ENCODE measurements around the gene TMEM114. TPM values are rescaled to one million over a fixed set of nuclear protein-coding genes. Genes with fewer than 3 reads are reported as not detected.

The TMEM114 gene
- polyA plus RNA-seq, 1 donor = not detected

- no peak for DNase-seq
Observed at GRCh38 chr16:8549843-8550412, 40.4 kb downstream of the TMEM114 start.

GRCh38 chr16:8548166-8548565 is 42.1 kb downstream of the TMEM114 start:
- no peak for DNase-seq

GRCh38 chr16:8547762-8548161 is 42.5 kb downstream of the TMEM114 start:
- DNase-seq = no peak

GRCh38 chr16:8544406-8544805 is 45.9 kb downstream of the TMEM114 start:
- DNase-seq = no peak

GRCh38 chr16:8543258-8543657 is 47.1 kb downstream of the TMEM114 start:
- DNase-seq = no peak

DNA sequence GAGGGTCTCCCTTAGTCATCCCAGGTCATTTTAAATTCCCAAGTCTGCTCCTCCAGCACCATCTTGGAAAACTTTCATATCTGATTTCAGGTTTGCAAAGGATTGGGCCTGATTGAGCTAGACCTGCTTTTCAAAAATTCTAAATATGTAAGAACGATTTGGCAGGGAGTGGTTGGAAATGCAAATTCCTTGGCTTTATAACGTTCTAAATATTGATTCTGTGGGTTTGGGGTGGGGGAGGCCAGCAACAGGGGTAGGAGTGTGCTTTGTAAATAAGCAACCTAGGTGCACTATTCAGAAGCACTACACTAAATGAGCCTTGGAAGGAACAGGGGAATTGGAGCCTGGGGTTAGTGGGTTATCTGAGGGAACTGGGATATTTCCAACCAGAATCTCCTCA is 47.9 kb downstream of the TMEM114 start:
- DNase-seq = no peak

GRCh38 chr16:8541868-8542267 is 48.4 kb downstream of the TMEM114 start:
- no peak for DNase-seq

DNA sequence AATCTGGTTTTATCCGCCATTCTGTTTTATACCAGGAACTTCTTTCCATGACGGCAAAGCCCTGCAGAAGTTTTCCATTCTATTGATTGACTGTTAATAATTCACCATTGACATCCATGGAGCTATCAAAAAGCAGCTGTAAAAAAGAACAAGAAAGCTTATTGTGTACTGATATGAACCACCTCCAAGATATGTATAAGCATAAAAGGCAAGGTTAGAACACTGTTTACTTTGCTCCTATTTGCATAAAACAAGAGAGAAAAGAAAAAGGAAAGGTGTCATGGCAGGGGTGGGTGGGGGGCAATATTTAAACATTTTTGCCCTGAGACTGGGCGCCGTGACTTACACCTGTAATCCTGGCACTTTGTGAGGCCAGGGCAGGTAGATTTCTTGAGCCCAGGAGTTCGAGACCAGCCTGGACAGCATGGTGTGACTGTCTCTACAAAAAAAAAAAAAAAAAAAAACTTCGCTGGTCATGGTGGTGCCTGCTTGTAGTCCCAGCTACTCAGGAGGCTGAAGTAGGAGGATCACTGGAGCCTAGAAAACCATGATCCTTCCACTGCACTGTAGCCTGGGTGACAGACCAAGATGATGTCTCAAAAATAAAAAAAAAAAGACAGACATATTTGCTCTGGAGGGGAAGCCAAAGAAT is 52.5 kb downstream of the TMEM114 start:
- no peak for DNase-seq

DNA sequence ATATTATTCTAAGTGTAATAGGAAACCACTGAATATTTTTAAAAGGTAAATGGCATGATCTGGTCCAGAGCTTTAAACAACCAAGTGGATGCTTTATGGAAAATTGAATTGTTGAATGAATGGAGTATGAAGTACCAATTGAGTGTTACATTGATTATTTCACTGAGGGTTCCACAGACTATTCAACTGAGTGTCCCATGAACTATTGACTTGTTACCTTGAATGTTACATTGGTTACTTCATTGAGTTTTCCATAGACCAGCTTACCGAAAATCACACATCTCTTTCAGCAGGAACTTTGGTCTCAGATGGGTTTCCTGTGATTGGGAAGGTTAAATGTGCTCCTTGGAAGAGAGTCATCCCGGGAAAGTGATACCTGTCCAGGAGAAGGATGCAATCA is 56.8 kb downstream of the TMEM114 start:
- DNase-seq = no peak

- DNase-seq = no peak
Observed at GRCh38 chr16:8530752-8531384, 59.4 kb downstream of the TMEM114 start.

- DNase-seq = no peak
Observed at GRCh38 chr16:8528471-8528870, 61.8 kb downstream of the TMEM114 start.

- DNase-seq = no peak
Observed at GRCh38 chr16:8523932-8524331, 66.4 kb downstream of the TMEM114 start.

GRCh38 chr16:8522757-8523156 is 67.6 kb downstream of the TMEM114 start:
- DNase-seq = no peak

DNA sequence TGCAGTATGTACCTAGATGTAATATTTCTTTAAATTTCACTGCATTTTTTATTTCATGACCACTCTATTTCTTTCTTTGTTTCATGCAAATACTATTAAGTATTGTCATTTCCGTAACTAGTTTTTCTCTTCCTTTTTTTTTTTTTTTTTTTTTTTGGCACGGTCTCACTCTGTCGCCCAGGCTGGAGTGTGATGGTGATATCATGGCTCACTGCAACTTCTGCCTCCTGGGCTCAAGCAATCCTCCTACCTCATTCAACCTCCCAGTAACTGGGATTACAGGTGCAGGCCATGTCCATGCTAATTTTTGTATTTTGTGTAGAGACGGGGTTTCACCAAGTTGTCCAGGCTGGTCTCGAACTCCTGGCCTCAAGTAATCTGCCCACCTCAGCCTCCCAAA is 70.7 kb downstream of the TMEM114 start:
- DNase-seq = no peak

Other genes starting within 250 kb of the TMEM114 start
- gene METTL22, start 31.2 kb upstream of the TMEM114 start, polyA plus RNA-seq (ENCODE audit: insufficient read length) = 24.4 TPM
- 73.5 TPM for gene ABAT, start 84.1 kb upstream of the TMEM114 start, polyA plus RNA-seq (ENCODE audit: insufficient read length)
- gene TMEM186, start 207.1 kb upstream of the TMEM114 start, polyA plus RNA-seq (ENCODE audit: insufficient read length) = 18.6 TPM
- gene PMM2, start 207.3 kb upstream of the TMEM114 start, polyA plus RNA-seq (ENCODE audit: insufficient read length) = 24.5 TPM